ENCODE results near the gene POLR2F.

POLR2F gene

GRCh38 chr22:37982151-37982785, 28.8 kb downstream of the POLR2F start:
- no peak for DNase-seq (ENCODE audit: low spot score)

- no peak for DNase-seq (ENCODE audit: low spot score)
Observed at GRCh38 chr22:37982938-37983859, 29.7 kb downstream of the POLR2F start.

- DNase-seq (ENCODE audit: low spot score): no peak
Observed at GRCh38 chr22:37983860-37984791, 30.6 kb downstream of the POLR2F start, which contains the start of gene SOX10. Gene SOX10, minus strand, starts transcription at chr22:37984555. Its CDS starts 771 bp downstream, at chr22:37983784.

- DNase-seq (ENCODE audit: low spot score): no peak
Observed at GRCh38 chr22:37985050-37985585, 31.6 kb downstream of the POLR2F start.

GRCh38 chr22:37985751-37986281, 32.3 kb downstream of the POLR2F start:
- no peak for DNase-seq (ENCODE audit: low spot score)

- DNase-seq (ENCODE audit: low spot score): no peak
Observed at GRCh38 chr22:37986371-37986770, 32.9 kb downstream of the POLR2F start.

- DNase-seq (ENCODE audit: low spot score): no peak
Observed at GRCh38 chr22:37989146-37990045, 35.9 kb downstream of the POLR2F start.

- no peak for DNase-seq (ENCODE audit: low spot score)
Observed at GRCh38 chr22:37990301-37990700, 36.8 kb downstream of the POLR2F start.

- no peak for DNase-seq (ENCODE audit: low spot score)
Observed at GRCh38 chr22:37990862-37991261, 37.4 kb downstream of the POLR2F start.

GRCh38 chr22:37991731-37992442, 38.4 kb downstream of the POLR2F start:
- DNase-seq (ENCODE audit: low spot score): no peak

- no peak for DNase-seq (ENCODE audit: low spot score)
Observed at GRCh38 chr22:37994049-37994448, 40.5 kb downstream of the POLR2F start.

GRCh38 chr22:37994982-37995381, 41.5 kb downstream of the POLR2F start:
- DNase-seq (ENCODE audit: low spot score): no peak

- DNase-seq (ENCODE audit: low spot score): no peak
Observed at GRCh38 chr22:37995460-37995859, 42.0 kb downstream of the POLR2F start.

GRCh38 chr22:37996079-37996478, 42.6 kb downstream of the POLR2F start:
- no peak for DNase-seq (ENCODE audit: low spot score)

GRCh38 chr22:37996515-37997246, 43.2 kb downstream of the POLR2F start:
- no peak for DNase-seq (ENCODE audit: low spot score)

GRCh38 chr22:37998543-37998942, 45.0 kb downstream of the POLR2F start:
- DNase-seq (ENCODE audit: low spot score): no peak

- DNase-seq (ENCODE audit: low spot score): peak; percentile 36
Observed at GRCh38 chr22:37999236-37999635, 45.7 kb downstream of the POLR2F start.

- DNase-seq (ENCODE audit: low spot score): peak; percentile 7
Observed at GRCh38 chr22:37999640-38000272, 46.3 kb downstream of the POLR2F start.

- no peak for DNase-seq (ENCODE audit: low spot score)
Observed at GRCh38 chr22:38005943-38006342, 52.4 kb downstream of the POLR2F start.
